GM18511 (cell line): ENCODE measurements around the gene CYP3A5.
"Not testable (repeated sequence)": the region's sequence is repeated elsewhere in the genome, so short reads cannot be mapped to it uniquely, and the experiment has no call there.

Experiments used
- ATAC-seq: cut with Tn5 transposase; IDR thresholded peaks from one replicate; pipeline ENCODE4 v1.9.1; 2021; ENCODE audit warnings: mild to moderate bottlenecking, moderate library complexity; ENCODE audit not compliant: unreplicated experiment

CYP3A5 gene

DNA sequence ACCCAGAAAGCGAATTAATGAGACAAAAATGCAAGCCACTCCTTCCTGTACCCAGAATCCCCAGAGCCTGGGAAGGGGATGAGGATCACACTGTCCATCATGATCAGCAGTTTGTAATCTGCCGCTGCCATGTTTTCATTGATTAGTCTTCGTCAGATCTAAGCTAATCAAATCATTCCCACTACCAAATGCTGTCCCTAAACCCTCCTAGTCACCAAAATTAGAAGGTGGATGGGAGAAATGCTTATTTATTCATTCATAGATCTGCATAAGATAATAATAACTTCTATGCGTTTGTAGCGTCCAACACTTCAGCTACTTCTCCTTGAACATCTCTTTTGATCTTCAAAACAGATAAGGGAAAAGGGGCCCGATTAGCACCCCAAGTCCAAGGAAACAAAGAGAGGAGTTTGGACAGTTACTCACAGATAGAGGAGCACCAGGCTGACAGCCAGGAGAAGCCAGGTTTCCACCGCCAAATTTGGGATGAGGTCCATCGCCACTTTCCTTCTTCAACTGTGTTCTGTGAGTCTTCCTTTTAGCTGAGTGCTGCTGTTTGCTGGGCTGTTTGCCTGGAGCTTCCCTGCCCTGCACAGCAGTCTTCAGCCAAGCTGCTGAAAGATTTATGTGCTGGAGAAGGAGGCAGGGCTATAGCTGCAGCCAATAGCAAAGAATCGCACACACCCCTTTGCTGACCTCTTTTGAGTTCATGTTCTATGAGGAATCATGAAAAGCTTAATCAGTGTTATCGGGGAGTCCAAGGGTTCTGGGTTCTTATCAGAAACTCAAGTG, at the start of gene CYP3A5:
CYP3A5 (minus strand) TSS at position 597 of the 792 bp plus-strand sequence; CDS start at position 497, 100 bp downstream.
- no peak for ATAC-seq

DNA sequence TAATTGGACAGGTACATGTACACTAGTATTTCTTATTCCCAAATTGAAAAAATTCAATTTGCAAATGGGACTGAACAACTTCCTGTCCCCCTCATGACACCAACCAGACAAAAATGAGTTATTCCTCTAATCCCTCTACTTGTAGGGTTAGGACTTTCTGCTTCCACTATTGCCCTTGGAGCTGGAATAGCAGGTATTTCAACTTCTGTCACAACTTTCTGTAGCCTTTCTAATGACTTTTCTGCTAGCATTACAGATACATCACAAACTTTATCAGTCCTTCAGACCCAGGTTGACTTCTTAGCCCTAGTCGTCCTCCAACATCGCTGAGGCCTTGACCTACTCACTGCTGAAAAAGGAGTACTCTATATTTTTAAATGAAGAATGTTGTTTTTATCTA, 48.8 kb upstream of the CYP3A5 start:
- ATAC-seq = no peak

DNA sequence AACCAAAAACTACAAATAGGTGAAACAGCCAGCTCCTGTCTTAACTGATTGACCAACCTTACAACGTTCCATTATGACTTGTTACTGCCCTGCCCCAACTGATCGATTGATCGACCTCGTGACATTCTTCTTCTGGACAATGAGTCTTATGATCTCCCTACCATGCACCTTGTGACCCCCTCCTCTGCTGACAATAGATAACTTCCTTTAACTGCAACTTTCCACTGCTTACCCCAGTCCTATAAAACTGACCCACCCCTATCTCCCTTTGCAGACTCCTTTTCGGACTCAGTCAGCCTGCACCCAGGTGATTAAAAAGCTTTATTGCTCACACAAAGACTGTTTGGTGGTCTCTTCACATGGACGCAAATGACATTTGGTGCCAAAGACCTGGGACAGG, 43.4 kb upstream of the CYP3A5 start:
- ATAC-seq = not testable (repeated sequence)

DNA sequence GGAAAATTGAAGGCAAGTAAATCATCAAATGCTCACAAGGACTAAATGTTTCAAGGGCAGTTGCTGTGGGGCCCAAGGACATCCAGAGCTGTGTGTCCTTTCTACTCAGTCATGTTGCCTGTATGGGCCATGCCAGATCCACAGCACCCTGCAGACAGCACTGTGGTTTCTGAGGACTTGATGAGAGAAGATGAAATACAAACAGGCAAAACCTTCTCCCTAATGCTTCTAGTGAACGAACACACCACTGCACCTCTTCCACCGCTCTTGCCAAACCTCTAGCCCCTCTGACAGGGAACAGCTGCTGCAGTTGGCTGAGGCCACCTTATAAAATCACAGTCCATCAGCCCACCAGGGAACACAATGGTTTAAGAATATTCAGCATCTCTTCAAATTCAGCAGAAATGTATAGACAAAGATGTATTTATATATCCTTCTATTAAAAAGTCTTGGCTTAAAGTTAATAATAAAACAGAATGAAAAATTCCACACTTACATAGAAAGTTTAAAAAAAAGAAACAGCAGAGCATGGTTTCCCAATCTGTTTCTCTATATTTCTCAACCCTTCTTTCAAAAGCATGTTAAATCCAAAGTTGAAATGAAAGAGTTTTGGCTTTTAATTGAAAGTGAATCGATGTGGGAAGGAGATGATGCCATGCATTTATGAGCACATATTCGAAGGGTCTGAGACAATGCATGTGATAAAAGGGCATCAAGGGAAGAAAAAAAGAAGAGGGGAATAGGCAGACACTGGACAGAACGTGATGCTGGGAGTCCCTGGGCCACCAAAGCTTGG, 41.2 kb upstream of the CYP3A5 start:
- no peak for ATAC-seq

DNA sequence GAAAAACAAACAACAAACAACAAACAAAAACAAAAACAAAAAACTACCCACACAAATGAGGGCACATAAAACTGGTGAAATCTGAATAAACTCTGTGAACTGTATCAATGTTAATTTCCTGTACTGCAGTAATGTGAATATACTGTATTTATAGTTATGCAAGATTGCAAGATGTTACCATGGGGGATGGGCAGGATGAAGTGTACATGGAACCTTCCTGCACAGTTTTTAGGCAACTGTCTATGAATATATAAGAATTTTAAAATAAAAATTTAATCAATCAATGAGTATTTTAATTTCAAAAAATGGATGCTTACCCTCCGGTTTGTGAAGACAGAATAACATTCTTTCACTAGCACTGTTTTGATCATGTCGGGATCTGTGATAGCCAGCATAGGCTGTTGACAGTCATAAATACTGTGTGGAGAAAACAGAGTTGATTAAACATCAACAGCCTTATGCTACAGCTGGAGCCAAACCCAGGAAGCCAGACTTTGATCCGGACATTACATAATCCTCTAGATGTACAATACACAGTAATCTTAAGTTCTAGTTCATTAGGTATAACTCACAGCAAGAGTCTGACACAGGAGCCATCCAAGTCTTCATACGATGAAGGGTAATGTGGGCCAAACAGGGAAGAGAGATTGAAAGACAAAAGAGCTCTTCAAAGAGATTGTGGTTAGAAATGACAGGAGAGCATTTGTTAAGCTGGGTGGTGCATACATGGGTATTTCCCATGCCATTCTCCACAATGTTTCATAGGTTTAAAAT, 40.4 kb upstream of the CYP3A5 start:
- no peak for ATAC-seq

DNA sequence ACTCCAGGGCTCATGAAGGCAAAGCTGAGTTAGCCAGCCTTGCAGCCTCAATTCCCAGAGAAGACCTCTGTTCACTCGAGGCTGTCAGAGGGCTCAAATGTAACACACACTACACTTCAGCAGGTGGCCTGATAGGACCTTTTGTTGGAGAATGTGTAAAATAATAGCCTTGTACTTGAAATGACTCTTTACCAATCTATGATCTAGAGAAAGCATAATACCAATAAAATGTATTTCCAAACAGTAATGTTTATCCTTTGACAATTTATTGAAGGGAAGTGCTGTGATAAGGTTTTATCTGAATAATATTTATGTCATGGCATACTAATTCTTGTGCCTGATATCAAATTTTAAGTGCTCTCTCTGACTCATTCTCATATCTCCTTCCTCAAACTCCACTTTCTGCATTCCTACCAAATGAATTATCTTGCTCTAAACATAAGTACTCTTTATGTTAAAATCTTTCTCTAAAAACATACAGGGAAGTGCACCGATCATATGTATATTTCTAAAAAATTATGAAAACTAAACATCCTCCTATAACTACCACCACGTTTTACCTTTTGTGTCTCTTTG, 34.3 kb upstream of the CYP3A5 start:
- no peak for ATAC-seq

DNA sequence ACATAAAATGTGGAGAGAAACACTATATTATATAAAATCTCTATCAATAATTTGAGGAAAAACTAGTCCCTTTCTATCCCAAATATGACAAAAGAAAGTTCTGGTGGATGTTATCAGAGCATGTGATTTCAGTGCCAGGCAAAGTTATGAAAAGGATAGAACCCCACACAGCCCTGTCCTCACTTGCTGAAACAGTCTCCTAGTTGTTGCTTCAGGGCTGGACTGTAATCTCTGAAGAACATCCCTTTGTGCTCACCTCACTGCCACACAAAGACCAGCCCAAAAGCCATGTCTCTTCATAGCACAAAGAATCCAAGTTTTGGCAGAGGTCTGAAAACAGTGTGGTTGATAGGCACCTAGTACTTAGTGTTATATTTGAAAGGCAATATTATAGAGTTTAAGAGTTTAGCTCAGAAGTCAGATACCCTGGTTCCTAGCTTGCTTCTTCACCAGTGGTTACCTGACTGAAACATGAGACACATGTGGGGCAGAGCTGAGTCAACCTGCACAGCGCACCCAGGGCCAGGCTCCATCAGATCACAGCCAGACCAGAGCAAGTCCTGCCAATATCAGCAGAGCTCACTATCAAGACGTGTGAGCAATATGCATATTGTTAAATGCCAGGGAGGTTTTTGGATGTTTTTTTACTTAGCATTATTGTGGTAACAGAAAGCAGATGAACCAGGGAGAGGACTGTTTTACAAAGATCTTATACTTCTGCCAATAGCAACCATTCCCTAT, 30.2 kb upstream of the CYP3A5 start:
- ATAC-seq = no peak

DNA sequence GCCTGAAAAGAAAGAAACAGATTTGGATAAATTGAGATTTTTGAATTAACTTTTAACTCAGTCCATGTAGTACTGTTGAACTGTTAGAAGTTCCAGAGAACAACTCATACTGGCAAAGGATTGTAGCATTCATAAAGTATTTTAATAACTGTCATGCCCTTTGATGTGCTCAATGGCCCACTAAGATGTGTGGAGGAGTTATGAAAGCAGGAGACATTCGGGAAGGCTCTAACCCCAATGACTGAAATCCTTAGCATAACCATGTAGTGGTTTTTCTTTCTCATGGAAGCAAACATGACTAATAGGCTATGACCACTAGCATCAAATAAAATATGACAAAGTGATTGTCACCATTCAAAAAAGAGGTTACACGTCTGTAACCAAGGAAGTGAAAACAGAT, 29.5 kb upstream of the CYP3A5 start:
- ATAC-seq = no peak

DNA sequence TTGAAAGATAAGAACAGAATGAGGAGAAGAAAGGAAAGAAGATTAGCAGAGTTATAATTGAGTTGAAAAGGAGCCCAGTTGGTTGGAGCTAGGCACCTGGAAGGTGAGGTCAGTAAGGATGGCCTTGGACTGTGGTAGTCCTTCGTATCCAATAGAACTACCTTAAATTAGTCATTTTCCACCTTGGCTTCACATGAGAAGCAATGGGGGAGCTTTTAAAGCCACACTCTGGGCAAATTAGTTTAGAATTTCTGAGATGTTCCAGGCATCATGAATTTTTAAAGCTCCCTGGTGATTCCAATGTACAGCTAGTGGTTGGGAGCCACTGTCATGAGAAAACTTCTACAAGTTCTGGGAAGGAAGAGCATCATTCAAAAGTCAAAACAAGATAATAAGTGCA, 27.3 kb upstream of the CYP3A5 start:
- no peak for ATAC-seq

DNA sequence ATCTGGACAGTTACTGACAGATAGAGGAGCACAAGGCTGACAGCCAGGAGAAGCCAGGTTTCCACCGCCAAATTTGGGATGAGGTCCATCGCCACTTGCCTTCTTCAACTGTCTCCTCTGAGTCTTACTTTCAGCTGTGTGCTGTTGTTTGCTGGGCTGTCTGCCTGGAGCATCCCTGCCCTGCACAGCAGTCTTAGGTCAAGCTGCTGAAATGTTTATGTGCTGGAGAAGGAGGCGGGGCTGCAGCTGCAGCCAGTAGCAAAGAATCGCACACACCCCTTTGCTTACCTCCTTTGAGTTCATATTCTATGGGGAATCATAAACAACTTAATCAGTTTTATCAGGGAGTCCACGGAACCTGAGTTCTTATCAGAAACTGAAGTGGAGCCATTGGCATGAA, 20.1 kb upstream of the CYP3A5 start:
- ATAC-seq = no peak

DNA sequence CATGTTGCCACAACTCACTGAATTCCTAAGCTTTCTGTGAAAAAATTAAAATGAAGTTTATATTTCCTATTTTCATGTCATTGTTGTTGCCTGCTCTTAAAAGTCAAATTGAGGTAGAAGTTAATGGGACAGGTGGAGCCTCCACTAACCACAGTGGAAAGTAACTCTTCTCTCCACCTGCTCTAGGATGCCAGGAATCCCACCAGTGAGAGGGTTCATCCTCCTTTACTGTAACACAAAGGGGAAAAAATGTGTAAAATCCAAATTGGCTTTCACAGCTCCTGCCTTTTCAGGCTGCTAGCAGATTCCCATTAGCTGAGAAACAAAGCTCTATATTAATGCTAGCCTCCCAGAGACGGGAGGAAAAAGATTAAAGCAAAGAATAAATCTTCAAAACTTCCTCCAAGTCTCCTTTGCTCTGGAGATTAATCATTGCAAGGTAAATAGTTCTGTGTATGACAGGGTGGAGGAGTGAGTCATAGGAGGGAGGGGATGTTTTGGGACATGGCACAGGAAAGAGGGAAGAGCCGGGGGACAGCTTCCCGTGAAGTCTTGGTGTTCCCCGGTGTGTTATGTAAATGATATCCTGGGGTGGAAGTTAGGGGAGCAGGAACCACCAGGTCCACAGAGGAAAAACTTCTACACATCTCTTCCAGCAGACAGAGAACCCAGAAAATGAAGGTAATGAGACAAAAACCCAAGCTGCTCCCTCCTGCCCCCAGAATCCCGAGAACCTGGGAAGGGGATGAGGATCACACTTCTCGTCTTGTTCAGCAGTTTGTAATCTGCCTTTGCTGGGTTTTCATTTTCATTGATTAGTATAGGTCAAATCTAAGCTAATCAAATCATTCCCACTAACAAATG, 19.3 kb upstream of the CYP3A5 start:
- not testable (repeated sequence) for ATAC-seq

DNA sequence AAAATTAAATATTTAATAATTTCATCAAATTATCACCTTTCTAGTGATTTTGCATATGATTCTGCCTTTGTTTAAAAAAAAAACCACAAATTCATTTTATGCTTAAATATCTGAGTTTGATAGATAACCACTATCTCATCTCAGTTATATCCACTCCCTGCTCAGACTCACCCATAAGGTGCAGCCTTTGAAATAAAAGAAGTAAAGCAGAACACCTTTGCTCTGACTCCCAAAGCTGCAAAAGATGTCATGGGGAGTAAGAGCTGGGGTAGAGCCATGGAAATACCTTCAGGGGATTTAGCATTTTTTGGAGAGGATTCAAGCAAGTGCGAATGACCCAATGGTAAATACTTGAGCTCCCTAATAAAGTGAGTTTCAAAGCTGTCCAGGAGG, 15.1 kb upstream of the CYP3A5 start:
- no peak for ATAC-seq

DNA sequence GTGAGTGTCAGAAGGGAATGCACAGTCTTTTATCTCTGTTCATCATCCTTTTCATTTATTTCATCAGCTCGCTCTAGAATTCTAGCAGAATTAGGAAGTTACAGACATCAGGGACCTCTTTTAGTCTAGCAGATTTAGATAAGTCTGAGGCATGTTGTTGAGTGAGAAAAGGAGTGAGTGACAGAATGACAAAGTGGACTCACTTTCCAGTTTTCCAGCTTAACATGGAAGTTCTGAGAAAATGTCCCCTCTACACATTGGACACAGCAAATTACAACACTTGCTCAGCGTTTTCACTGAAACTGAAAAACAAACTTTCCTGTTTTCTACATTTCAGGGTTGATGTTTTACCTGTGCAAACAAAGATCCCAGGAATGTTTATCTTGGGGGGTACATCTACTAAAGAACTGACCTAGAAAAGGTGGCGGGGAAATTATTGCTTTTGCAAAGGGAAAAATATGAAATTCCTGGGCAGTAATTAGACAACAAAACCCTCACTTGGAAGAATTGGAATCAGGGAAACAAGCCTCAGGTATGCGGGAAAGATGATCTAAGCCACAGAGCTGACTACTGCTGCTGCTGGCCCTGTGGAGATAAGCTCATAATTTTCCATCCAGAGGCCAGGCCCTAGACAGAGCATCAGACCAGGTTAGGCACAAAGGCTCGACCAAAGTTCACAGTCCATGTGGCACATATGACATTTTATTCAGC, 14.6 kb upstream of the CYP3A5 start:
- ATAC-seq = no peak

DNA sequence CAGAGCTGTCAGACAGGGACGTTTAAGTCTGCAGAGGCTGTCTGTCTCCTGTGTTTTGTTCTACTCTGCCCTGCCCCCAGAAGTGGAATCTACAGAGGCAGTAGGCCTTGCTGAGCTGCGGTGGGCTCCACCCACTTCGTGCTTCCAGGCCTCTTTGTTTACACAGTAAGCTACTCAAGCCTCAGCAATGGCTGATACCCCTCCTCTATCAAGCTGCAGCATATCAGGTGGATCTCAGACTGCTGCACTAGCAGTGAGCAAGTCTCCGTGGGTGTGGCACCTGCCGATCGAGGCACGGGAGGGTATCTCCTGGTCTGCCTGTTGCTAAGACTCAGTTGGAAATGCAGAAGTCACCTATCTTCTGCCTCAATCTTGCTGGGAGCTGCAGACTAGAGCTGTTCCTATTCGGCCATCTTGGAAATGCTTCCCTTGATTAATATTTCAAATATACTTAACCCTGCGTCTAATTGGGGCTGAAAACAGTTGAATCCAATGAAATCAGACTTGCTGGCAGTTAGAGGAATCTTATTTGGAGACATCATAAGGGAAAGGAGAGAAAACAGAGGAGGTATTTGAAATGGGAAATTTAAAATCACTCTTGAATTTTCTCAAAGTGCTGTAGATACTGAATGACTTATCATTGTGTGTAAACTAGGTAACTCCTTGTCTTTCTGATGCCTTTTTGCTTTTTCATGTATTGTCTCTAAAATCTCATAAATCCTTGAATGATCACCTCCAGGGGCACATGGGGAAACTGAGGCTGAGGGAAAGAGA, 13.8 kb upstream of the CYP3A5 start:
- ATAC-seq = no peak

DNA sequence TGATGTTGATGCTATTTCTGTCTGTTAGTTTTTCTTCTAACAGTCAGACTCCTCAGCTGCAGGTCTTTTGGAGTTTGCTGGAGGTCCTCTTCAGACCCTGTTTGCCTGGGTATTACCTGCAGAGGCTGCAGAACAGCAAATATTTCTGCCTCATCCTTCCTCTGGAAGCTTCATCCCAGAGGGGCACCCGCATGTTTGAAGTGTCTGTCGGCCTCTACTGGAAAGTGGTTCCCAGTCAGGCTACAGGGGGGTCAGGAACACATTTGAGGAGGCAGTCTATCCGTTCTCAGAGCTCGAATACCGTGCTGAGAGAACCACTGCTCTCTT, 13.3 kb upstream of the CYP3A5 start:
- ATAC-seq = no peak

DNA sequence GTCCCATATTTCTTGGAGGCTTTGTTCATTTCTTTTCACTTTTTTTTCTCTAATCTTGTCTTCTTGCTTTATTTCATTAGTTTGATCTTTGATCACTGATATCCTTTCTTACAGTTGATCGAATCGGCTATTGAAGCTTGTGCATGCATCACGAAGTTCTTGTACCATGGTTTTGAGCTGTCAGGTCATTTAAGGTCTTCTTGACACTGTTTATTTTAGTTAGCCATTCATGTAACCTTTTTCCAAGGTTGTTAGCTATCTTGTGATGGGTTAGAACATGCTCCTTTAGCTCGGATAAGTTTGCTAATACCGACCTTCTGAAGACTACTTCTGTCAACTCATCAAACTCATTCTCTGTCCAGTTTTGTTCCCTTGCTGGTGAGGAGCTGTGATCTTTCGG, 12.8 kb upstream of the CYP3A5 start:
- not testable (repeated sequence) for ATAC-seq

DNA sequence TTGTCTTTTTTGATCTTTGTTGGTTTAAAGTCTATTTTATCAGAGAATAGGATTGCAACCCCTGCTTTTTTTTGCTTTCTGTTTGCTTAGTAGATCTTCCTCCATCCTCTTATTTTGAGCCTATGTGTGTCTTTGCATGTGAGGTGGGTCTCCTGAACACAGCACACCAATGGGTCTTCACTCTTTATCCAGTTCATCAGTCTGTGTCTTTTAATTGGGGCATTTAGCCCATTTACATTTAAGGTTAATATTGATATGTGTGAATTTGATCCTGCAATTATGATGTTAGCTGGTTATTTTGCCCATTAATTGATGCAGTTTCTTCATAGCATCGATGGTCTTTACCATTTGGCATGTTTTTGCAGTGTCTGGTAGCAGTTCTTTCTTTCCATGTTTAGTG, 11.9 kb upstream of the CYP3A5 start:
- ATAC-seq = not testable (repeated sequence)

DNA sequence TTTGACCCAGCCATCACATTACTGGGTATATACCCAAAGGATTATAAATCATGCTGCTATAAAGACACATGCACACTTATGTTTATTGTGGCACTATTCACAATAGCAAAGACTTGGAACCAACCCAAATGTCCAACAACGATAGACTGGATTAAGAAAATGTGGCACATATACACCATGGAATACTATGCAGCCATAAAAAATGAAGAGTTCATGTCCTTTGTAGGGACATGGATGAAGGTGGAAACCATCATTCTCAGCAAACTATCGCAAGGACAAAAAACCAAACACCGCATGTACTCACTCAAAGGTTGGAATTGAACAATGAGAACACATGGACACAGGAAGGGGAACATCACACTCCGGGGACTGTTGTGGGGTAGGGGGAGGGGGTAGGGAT, 11.1 kb upstream of the CYP3A5 start:
- not testable (repeated sequence) for ATAC-seq
